NCI-H2107 treated with DMSO at 0.1 percent for 48 hours (cell line): ENCODE data around the gene DLGAP3.
A peak's percentile ranks its signal among the peaks of the same experiment; 100 is the strongest.

Experiments used
- DNase-seq: peaks from one replicate; lab custom pipeline; 2025; ENCODE audit not compliant: unreplicated experiment; lab: John Stamatoyannopoulos, UW

Gene DLGAP3

DNA sequence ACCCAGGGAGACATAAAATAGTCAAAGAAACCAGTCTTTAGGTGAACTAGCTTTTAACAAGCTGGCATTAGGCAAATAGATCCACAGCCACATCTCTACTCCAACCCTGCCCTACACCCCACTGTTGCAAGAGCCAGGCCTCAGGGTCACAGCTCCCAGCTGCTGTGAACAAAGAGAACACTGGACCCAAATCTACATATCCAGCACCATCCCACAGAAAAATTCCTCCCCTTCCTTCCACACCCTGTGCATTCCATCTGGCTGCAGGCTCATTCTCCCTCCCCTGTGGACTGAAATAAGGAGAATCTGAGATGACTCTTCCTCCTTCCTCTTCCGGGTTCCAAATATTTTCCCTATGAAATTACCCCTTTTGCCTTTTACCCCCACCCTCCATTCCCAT is 23.2 kb downstream of the DLGAP3 start:
- no peak for DNase-seq

DNA sequence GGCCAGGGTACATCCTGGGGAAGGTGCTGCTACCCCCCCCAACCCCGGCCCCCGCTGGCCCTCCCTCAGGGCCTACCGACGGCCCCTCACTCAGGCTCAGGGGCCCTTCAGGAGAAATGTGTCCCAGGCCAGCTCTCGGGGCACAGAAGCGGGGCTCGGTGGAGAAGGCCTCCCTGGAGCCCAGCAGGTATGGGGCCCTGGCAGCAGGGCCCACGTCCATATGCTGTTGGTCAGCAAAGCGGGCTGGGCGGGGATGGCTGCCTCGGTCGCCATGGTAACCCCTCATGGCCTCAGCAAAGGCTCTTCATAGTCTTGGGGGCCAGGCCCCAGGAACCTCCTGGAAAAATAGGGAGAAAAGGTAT is 24.4 kb downstream of the DLGAP3 start:
- no peak for DNase-seq

DNA sequence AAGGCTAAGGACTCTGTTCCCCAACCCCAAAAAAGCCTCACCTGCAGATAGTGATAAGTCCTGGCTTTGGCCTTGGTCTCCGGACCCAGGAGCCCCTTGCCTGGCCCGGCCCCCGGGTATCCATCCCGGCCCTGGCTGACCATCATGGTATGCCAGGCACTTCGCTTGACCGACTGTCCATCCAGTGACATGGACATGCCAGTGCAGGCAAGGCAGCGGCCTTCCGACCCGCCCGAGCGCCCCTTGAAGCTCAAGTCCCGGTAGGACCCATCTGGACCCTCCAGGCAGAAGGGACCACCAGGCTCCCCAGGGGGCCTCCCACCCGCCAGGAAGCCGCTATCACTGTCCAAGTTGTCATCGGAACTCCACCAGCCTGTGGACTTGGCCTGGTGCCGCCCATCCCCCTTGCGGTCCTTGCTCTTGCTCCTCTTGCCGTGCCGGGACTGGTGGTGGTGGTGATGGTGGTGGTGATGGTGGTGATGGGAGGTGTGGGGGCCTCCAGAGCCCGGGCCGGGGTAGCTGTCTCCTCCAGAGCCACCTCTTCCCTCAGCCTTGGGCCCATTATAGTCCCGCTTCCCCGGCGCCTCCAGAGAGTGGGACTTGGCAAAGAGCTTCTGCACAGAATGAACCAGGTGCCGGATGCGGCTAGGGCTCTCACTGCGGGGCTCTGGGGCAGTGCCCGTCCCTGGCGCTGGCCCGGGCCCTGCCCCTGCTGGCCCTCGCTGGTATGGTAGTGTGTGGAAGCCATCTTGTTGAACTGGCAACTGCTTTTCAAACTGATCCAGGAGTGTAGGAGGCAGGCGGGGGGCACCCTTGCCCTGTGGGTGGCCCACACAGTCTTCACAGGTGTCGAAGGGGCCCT is 25.0 kb downstream of the DLGAP3 start:
- no peak for DNase-seq

DNA sequence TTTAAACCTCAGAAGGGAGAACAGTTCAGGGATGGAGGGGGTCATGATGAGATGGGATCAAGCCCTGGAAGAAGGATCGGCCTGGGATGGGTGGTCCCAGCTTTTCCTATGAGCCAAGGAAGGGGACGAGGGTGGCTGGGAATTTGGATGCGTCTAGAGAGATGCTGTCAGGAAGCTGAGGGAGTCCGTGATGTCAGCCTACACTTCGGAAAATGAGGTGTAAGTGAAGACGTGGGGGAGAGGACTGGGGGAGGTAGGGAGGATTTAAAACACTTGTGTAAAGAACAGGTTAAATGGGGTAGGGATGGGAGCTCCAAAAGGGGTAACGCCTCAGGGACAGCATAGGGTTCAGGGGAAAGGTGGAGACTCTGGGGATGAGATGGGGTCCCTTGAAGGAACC is 27.5 kb downstream of the DLGAP3 start:
- DNase-seq = no peak

DNA sequence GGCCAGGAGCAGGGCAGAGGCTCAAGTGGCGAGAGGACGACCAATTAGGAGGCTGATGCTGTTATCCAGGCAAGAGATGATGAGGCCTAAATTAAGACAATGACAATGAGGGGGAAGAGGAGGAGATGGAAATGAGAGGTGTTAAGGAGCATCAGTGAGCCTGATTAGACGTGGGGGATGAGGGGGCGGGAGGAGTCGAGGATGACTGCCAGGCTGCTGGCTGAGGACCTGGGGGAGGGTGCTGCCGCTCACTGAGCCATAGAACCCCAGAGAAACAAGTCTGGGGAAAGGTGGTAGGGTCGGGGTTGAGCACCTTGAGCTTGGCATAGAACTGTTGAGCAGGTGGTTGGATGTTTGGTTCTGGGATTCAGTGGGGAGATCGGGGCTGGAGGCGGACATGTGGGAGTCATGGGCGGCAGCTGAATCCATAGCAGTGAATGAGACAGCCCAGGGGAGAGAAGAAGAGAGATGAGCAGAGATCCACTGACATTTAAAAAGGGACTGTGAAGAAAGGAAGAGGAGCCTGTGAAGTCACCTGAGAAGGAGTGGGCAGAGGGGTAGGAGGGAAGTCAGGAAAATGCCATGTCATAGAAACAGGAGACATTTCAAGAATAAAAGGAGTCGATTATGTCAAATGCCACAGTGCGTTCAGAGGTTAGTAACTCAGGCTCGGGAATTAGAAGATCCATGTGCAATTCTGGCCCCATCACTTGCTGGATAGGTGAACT is 28.5 kb downstream of the DLGAP3 start:
- DNase-seq = no peak

DNA sequence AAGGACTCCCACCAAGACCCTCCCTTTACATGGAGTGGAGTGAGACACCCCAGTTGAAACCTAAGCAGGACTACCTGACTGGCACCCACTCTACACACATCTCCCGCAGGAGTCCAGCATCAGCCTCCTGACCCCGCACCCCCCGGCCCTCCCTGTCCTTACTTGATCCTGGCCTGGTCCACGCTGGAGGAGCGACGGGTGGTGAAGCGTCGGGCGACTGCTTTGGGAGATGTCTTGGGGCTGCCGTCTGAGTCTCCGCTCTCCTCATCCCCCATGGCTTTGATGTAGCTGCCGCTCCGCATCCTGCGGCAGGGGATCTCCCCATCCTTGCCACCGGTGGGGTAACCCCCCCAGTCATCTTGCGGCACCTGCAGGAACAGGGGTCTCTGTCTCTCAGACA is 29.5 kb downstream of the DLGAP3 start:
- DNase-seq = no peak

DNA sequence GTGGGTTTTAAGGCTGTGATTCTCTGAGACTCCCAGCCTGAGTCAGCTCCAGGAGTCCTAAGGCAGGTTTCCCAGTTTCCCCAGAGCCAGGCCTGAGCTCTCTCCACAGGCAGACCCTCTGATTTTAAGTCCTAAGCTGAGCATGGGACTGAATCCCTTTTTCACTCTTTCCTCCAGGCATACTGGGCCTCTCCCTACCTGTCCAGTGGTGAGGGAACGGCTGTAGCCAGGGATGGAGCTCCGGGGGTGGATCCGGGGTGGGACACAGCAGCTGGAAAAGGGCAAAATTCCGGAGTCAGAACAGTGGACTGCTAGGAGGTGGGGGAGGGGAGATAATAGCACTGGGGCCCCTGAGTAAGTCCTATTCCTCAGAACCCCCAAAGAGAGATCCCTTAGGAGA is 30.0 kb downstream of the DLGAP3 start:
- DNase-seq = no peak

DNA sequence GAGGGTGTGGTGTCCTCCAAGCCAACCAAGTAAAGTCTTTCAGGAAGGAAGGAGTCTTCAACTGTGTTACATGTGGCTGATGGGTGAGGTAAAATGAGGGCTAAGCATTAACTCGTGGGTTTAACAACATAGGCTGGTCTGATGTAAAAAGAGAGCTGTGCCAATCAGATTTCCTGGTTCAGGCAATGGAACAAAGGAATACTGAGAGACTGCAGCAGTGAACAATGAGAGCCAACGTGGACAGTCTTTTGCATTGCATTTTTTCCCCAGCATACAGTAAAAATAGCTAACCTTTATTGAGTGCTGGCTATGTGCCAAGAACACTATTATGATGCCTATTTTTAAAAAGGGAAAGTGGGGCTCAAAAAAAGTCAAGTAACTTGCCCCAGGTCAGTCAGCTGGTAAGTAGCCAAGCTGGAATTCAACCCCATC is 31.1 kb downstream of the DLGAP3 start:
- DNase-seq = no peak

DNA sequence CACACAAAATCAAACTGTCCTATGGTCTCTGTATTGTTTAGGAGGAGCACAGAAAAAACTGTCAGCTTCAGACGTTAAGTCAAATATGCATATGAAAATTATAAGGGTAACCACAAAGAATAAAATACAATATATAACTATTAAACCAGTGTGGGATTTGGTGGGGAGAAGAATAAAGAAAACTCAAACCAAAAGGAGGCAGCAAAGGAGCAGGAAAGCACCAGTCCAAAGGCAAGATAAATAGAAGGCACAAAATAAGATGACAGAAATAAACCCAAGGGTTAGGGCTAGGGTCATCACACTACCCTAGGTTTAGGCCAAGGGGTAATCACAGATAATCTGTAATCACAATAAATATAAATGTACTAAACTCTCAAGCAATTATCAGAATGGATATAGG is 32.8 kb downstream of the DLGAP3 start:
- no peak for DNase-seq

DNA sequence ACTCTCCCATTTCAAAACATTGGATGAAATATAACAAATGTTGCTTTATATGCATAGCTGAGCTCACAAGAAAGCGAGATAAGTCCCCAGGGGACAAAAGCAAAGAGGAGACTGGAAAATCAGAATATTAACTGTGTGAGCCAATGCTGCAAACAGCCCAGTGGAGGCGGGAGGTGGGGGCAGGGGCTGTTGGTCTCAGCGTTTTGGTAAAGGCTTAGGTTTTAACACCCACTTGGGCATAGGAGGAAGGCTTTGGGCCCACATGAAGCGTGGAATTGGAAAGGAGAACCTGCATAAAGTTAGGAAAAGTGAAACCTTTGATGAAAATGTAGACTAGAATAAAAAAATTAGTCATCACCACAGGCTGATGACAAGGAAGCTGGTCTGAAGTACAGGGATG is 39.7 kb downstream of the DLGAP3 start:
- no peak for DNase-seq

DNA sequence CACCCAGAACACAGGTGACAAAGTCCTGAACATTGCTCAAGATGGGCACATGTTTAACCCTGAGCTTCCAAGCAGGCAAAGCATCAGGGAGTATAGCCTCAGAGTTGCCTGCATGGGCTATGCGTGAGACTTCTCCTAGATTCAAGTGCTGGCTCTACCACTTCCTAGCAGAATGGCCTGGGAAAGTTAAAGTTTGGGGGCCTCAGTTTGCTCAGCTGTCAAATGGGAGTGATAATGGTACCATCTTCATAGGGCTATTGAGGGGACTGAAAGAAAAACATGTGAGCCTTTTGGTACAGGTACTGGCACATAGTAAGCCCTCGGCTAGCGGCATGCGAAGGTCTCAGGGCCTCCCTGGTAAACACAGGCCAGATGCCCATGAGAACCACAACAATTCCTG is 41.9 kb downstream of the DLGAP3 start:
- DNase-seq = no peak

DNA sequence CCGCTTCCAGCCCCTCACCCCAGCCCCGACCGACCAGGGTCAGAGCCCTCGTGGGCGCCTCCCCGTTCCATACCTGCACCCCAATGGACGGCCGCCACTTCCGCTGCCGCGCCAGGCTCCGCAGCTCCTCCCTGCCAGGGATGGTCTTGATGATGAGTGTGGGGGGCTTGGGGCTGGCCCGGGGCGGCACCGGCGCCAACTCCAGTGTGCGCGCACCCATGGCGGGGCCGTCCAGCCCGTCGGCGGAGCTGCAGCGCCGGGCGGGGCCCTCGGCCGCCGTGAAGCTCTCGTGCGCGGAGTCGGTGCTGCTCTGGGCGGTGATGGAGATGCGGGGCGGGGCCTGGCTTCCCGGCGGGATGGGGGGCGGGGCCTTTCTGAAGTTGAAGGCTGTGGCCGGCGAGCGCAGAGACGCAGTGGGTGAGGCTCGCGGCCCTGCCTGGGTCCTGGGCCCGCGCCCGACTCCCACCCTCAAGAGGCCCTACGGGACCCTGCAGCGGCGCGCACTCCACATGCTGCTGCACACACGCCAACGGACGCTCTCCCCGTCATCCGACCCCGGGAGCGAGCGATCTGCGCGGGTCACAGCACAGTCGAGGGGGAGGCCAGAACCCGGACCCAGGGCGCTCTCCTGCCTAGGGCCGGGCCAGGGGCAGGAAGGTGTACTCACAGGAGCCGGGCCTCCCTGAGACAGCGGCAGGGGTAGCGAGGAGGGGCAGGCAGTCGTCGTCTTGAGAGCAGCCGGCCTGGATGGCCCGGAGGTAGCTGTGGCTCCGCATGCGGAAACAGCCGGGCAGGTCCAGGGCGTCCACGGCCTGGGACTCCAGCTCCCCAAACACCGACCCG is 43.8 kb downstream of the DLGAP3 start:
- DNase-seq = no peak

DNA sequence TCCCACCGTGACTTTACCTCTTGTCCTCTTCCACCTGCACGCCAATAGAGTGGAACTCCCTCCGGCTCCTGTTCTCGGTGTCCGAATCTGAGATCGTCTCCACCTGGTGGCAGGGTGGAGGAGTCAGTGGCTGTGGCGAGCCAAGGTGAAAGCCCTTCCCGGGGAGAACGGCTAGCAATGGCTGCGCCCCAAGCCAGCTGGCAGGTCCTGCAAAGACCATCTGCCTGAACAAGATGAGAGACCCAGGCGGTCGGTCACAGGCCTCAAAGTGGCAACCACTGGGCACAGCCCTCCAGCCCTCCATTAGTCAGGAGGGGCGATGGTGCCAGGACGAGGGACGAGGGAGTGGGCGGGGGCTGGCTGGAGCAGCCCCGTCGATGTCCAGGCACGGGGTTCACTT is 44.5 kb downstream of the DLGAP3 start:
- no peak for DNase-seq

DNA sequence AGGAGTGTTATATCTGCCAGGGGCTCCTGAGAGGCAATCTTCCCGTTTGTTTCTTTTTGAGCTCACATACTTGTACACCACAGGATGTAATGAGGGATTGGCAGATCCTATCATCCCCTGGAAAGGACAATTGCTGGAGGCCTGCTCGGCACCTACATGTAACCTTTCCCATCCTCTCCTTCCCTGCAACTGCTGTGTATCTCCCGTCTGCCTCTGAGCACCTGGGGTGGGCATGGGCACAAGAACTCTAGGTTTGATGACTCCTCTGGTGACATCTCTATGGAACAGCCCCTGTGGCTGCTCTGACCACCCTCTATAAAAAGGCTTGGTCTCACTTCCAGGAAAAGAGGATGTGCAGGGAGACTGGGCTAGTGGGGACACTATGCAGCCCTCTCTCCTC is 44.9 kb downstream of the DLGAP3 start:
- no peak for DNase-seq

DNA sequence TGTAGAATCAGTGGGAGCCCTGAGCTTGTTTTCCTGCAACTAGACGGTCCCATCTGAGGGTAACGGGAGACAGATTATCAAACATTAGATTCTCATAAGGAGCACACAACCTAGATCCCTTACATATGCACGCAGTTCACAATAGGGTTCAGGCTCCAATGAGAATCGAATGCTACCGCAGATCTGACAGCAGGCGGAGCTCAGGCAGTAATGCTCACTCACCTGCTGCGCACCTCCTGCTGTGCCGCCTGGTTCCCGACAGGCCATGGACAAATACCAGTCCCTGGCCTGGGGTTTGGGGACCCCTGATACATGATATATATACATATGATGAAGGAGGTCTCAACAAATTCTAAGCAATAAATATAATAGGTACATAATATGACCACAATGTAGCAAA is 50.2 kb downstream of the DLGAP3 start:
- no peak for DNase-seq

DNA sequence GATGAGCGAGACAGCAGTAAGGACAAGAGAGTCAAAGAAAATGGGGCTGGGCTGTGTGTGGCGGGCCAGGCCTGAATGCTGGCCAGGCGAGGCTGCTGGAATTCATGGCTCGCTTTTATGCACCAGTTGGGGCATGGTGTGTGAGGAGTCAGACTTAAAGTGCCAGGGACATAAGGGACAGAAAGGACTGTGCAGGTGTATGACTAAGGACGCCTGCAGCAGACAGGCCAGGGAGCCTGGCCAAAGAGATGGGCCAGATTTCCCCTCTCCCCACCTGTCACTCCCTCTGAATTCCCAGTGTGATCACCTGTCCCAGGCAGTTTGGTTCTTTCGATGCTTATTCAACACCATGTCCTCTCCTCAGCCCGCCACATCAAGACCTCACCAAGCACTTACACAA is 53.0 kb downstream of the DLGAP3 start:
- no peak for DNase-seq

DNA sequence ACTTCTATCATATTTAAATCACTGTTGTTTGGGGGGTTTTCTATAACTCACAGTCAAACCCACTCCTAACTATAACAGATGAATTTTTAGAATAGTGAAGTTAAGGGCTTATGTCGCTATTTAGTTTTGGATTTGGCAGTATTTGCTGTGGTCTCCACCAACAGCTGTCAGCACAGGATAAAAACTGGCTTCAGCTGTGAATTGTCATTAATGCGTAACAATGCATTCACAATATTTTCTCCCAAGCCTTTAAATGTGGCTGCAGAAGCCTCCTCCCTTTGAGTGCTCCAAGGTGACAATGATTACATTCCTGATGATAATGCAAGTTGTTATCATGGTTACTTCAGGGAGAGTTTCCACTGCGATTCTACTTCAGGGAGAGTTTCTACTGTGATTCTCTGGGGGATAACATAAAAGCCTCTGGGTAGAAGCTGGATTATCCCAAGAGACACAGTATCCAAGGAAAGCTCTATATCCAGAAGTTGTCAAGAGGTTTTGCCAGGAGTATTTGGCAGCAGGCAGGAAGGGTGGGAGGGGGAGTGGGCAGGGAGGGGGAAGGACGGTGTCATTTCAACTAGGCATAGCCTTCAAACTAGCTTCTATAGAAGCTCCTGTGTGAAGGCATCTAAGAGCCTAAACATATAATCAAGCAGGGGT is 55.0 kb downstream of the DLGAP3 start:
- no peak for DNase-seq

DNA sequence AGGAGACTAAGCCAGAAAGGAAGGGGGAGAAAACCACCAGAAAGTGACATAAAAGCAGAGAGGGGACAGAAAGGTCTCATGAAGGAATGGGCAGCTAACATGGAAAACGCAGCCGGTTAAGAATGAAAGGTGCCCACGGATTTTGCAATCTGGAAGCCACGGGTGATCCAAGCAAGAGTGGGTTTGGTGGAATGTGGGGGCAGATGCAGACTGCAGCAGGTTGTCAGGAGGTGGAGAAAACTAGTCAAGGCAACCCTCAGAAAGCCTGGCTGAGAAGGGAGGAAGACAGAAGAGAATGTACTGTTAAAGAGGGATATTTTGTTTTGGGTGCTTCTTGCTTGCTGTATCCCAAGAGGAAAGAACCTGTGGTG is 57.3 kb downstream of the DLGAP3 start:
- DNase-seq = no peak

DNA sequence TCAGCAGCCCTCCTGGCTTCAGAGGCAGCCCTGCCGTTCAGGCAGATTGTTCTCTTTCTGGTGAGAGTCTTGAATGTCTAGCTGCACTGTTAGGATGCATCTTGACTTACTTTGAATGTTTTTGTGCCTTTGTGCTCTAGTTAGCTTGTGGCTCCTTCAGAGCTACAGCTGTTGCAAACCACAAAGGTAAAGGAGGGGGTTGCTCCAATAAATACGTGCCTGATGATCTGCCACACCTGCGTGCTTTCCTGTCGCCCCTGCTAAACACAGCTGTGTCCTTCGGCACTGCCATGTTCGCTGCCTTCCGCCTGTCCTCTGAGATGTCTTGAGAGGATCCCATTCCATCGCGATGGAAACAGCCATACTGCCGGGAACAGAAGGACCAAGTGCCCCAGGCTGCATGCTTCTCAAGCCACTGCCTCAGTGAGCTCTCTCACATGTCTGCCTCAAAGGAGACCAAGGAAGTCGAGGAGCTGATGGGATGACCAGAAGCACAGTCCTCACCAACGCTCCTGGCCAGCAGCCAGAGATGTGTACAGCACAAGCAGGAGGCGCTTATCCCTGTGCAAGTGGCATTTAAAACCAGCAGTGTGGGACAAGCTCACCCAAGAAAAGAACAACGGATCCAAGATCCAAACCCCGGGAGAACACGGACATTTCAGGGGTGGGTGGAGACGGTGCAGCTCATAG is 57.9 kb downstream of the DLGAP3 start:
- peak; percentile 63 for DNase-seq

DNA sequence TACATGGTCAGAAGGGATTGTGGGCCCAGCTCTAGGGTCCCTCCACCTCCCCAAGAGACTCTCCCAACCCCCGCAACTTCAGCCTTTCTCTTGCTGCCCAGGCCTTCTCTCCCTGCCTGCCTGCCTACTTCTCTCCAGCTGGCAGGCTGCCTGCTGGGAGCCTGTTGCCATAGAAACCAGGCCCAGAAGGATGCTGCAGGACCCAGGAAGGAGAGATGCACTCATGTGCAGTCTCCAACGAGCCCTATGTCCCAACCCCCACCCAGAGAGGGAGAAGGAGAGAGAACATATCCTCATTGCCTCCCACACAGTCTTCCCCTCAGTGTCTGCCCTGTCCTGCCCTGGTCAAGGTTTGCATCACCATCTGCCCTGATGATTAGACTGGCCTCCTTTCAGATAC is 59.1 kb downstream of the DLGAP3 start:
- no peak for DNase-seq

DNA sequence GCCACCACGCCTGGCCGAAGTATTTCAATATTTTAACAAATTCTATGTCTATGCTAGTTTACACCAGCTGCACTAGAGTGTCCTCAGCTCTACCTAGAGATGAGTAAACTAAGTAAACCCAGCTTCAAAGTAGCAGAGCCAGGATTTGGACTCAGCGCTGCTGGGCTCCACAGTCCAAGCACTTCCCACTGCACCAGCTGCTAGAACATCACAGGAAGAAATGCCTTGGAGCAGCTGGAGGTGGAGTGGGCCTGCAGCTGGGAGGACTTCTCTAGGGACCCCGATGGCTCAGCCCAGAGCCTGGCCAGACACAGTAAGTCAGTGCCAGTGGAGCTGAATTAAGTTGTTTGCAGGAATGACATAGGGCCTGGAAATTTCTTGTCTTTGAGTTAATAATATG is 59.7 kb downstream of the DLGAP3 start:
- DNase-seq = no peak
